OCI-LY7 (cell line): ENCODE measurements around the gene TRAPPC12.

Experiments used
- CTCF ChIP-seq: fragments of 200-600 bp; sonication (generic); conservative IDR thresholded peaks from 2 replicates; pipeline ENCODE4 v1.5.1; 2014; ENCODE audit warnings: mild to moderate bottlenecking, antibody characterized with exemption, low read length, moderate library complexity, mixed read lengths
- EZH2phosphoT487 ChIP-seq: fragments of 200-600 bp; sonication (generic); IDR thresholded peaks from 2 replicates; pipeline ENCODE4 v1.6.1; 2018; ENCODE audit warnings: low read depth, borderline replicate concordance, mild to moderate bottlenecking, mixed run types, antibody characterized with exemption, low read length, moderate library complexity, mixed read lengths

- no peak for TF ChIP-seq CTCF
- TF ChIP-seq EZH2phosphoT487, result no peak
These were observed 54.4 kb downstream of the TRAPPC12 start for GRCh38 chr2:3433776-3434400.
